K562 (cell line): Measurements from ENCODE around the gene SNX1.
A peak's percentile ranks its signal among the peaks of the same experiment; 100 is the strongest.

Source experiments
- ZNF41 ChIP-seq: fragments of 250-450 bp; sonication (Bioruptor Pico); conservative IDR thresholded peaks from 2 replicates; pipeline ENCODE4 v1.4.0; 2020; ENCODE audit warnings: mild to moderate bottlenecking
- TF ChIP-seq, protein P1 (sequence below), 3 experiments: IDR thresholded peaks in 2 of 3; conservative IDR thresholded peaks in 1 of 3; 2 replicates each; pipeline ENCODE4 v1.5.1; 2011 to 2012; ENCODE audit warnings: low read length in 3 of 3, mild to moderate bottlenecking in 3 of 3, control low read depth in 2 of 3, improper control_type of control experiment in 1 of 3, inconsistent platforms in 1 of 3, low read depth in 1 of 3, mixed read lengths in 1 of 3, moderate library complexity in 1 of 3; ENCODE audit not compliant: insufficient read depth in 2 of 3

DNA sequence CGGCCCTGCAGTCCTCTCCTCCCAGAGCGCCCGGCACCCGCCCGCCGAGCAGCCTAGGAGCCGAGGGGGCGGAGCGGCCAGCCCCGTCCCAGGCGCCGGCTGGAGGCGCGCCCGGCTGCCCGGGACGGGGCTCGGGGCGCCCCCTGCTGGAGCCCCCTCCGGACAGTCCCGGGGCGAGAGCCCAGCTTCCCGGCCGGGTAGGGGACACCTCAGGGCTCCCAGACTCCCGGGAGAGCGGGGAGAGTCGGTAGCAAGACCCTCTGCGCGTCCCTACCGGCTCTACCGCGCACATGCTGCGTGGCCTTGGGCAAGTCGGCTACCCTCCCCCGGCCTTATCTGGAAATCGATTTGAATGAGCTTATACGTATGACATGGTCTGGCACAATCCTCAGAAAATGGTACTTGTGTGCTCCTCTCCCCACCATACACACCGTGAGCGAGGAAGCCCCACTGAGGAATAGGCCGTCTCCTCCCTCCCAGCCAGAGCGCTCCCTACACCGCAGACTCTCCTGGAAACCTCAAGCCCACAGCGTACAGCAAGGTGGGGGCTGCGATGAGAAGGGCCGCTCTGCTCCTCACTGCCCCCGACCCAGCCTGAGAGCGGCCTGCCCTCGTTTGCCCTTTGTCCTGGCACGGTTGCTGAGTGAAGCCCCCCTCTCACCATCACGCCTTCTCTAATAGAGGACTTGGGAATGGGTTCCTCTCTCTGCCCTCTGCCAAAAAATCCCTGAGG, 49.2 kb upstream of the SNX1 start, which contains the start of gene DAPK2:
- TF ChIP-seq ZNF41, result no peak
- TF ChIP-seq, protein P1, sequence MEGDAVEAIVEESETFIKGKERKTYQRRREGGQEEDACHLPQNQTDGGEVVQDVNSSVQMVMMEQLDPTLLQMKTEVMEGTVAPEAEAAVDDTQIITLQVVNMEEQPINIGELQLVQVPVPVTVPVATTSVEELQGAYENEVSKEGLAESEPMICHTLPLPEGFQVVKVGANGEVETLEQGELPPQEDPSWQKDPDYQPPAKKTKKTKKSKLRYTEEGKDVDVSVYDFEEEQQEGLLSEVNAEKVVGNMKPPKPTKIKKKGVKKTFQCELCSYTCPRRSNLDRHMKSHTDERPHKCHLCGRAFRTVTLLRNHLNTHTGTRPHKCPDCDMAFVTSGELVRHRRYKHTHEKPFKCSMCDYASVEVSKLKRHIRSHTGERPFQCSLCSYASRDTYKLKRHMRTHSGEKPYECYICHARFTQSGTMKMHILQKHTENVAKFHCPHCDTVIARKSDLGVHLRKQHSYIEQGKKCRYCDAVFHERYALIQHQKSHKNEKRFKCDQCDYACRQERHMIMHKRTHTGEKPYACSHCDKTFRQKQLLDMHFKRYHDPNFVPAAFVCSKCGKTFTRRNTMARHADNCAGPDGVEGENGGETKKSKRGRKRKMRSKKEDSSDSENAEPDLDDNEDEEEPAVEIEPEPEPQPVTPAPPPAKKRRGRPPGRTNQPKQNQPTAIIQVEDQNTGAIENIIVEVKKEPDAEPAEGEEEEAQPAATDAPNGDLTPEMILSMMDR (IDR thresholded peaks at IDR 0.05 in 2 of 3, conservative IDR thresholded peaks at IDR 0.05 in 1 of 3; ENCODE audit: insufficient read depth in 2 of 3, low read depth in 1 of 3, low read length in 3 of 3), result peak; percentile 76 to 91 (median 84)
